NCI-H69 (cell line): ENCODE data around the gene RNU6-1.

Experiments used
- DNase-seq: peaks from one replicate; lab custom pipeline; 2025; lab: John Stamatoyannopoulos, UW

RNU6-1 gene

GRCh38 chr15:67857220-67857619, 17.4 kb upstream of the RNU6-1 start:
- DNase-seq, result no peak

- DNase-seq, result no peak
Measured at GRCh38 chr15:67855842-67856241, 16.0 kb upstream of the RNU6-1 start.

- peak; percentile 4 for DNase-seq
Measured at GRCh38 chr15:67854358-67854757, 14.5 kb upstream of the RNU6-1 start.

- DNase-seq, result peak; percentile 31
Measured at GRCh38 chr15:67853454-67853853, 13.6 kb upstream of the RNU6-1 start.

GRCh38 chr15:67852418-67852817, 12.6 kb upstream of the RNU6-1 start:
- no peak for DNase-seq

- DNase-seq, result no peak
Measured at GRCh38 chr15:67850994-67851571, 11.2 kb upstream of the RNU6-1 start.

- DNase-seq, result no peak
Measured at GRCh38 chr15:67850336-67850735, 10.5 kb upstream of the RNU6-1 start.

- no peak for DNase-seq
Measured at GRCh38 chr15:67849538-67849937, 9.7 kb upstream of the RNU6-1 start.

- DNase-seq, result no peak
Measured at GRCh38 chr15:67845974-67846373, 6.1 kb upstream of the RNU6-1 start.

GRCh38 chr15:67843571-67844387, 3.9 kb upstream of the RNU6-1 start:
- DNase-seq, result no peak

GRCh38 chr15:67843092-67843501, 3.3 kb upstream of the RNU6-1 start:
- DNase-seq, result no peak

- no peak for DNase-seq
Measured at GRCh38 chr15:67841513-67841762, 1.6 kb upstream of the RNU6-1 start.

- peak; percentile 73 for DNase-seq
Measured at GRCh38 chr15:67840749-67841512, 1.1 kb upstream of the RNU6-1 start.

GRCh38 chr15:67839499-67839928, 331 bp downstream of the RNU6-1 start:
- DNase-seq, result peak; percentile 72

- peak; percentile 75 for DNase-seq
Measured at GRCh38 chr15:67838789-67839332, 984 bp downstream of the RNU6-1 start.

GRCh38 chr15:67836955-67837354, 2.9 kb downstream of the RNU6-1 start:
- no peak for DNase-seq

- DNase-seq, result peak; percentile 48
Measured at GRCh38 chr15:67836477-67836876, 3.4 kb downstream of the RNU6-1 start.

- peak; percentile 52 for DNase-seq
Measured at GRCh38 chr15:67836134-67836455, 3.8 kb downstream of the RNU6-1 start.

GRCh38 chr15:67835297-67836133, 4.3 kb downstream of the RNU6-1 start:
- peak; percentile 33 for DNase-seq

GRCh38 chr15:67834581-67835296, 5.1 kb downstream of the RNU6-1 start:
- peak; percentile 33 for DNase-seq
